Keratinocyte (primary cell): Measurements from ENCODE around the gene CNEP1R1. TPM values are rescaled to one million over a fixed set of nuclear protein-coding genes. Genes with fewer than 3 reads are reported as not detected.

Source experiments
- DNase-seq: peaks from one replicate; pipeline ENCODE4 v3.0.0-alpha.2; 2011; ENCODE audit warnings: low read depth, missing footprints, low spot score
- FAIRE-seq: peaks from 2 replicates; lab custom pipeline; 2011; peaks lifted over from hg19 to GRCh38; lab: Jason Lieb, UNC
- H2AFZ ChIP-seq: 2 replicates; pipeline ENCODE4 v1.6.0; 2012; ENCODE audit warnings: low read length, control low read depth, inconsistent platforms; ENCODE audit not compliant: control insufficient read depth
- H3K27ac ChIP-seq: 2 replicates; pipeline ENCODE4 v1.5.1; 2011; ENCODE audit warnings: low read length; ENCODE audit not compliant: control insufficient read depth, insufficient read depth
- H3K27me3 ChIP-seq: 3 replicates; pipeline ENCODE4 v1.6.0; 2011; ENCODE audit warnings: low read length; ENCODE audit not compliant: control insufficient read depth, insufficient read depth; ENCODE audit errors: extremely low read depth
- H3K36me3 ChIP-seq, 2 experiments: 2 replicates in 1 of 2; 3 replicates in 1 of 2; pipeline ENCODE4 v1.5.1; 2011; ENCODE audit warnings: low read length in 2 of 2, mild to moderate bottlenecking in 1 of 2; ENCODE audit not compliant: control insufficient read depth in 2 of 2, insufficient read depth in 2 of 2; ENCODE audit errors: extremely low read depth in 1 of 2
- H3K4me1 ChIP-seq: 3 replicates; pipeline ENCODE4 v1.5.1; 2011; ENCODE audit warnings: low read length; ENCODE audit not compliant: control insufficient read depth, insufficient read depth; ENCODE audit errors: extremely low read depth
- H3K4me2 ChIP-seq: 3 replicates; pipeline ENCODE4 v1.6.0; 2011; ENCODE audit warnings: low read depth, low read length; ENCODE audit not compliant: control insufficient read depth, insufficient read depth; ENCODE audit errors: extremely low read depth
- H3K4me3 ChIP-seq, 3 experiments: fragments of 200-600 bp in 1 of 3; sonication (generic) in 1 of 3; 2 replicates in 2 of 3; 3 replicates in 1 of 3; pipeline ENCODE4 v1.5.1; 2011 to 2016; ENCODE audit warnings: low read length in 3 of 3, mild to moderate bottlenecking in 3 of 3, control low read depth in 2 of 3, inconsistent platforms in 1 of 3, low read depth in 1 of 3, mixed read lengths in 1 of 3, mixed run types in 1 of 3, moderate library complexity in 1 of 3; ENCODE audit not compliant: control insufficient read depth in 2 of 3, insufficient read depth in 2 of 3; ENCODE audit errors: extremely low read depth in 1 of 3
- H3K79me2 ChIP-seq: 2 replicates; pipeline ENCODE4 v1.6.0; 2012; ENCODE audit warnings: low read length; ENCODE audit not compliant: control insufficient read depth, insufficient read depth
- H3K9ac ChIP-seq: 3 replicates; pipeline ENCODE4 v1.6.0; 2011; ENCODE audit warnings: low read length; ENCODE audit not compliant: control insufficient read depth, insufficient read depth; ENCODE audit errors: extremely low read depth
- H3K9me1 ChIP-seq: 3 replicates; pipeline ENCODE4 v1.6.0; 2011; ENCODE audit warnings: low read length; ENCODE audit not compliant: control insufficient read depth, insufficient read depth; ENCODE audit errors: extremely low read depth
- H3K9me3 ChIP-seq: 2 replicates; pipeline ENCODE4 v1.5.1; 2012; ENCODE audit warnings: low read depth, low read length; ENCODE audit not compliant: control insufficient read depth
- H4K20me1 ChIP-seq: 3 replicates; pipeline ENCODE4 v1.6.0; 2011; ENCODE audit warnings: low read length; ENCODE audit not compliant: control insufficient read depth, insufficient read depth; ENCODE audit errors: extremely low read depth
- EZH2 ChIP-seq: IDR thresholded peaks from one replicate; pipeline ENCODE4 v1.6.1; 2012; ENCODE audit warnings: inconsistent platforms, mild to moderate bottlenecking, low read length, moderate library complexity
- dilution Hi-C: fragments of 300-500 bp; cut with MboI; formaldehyde crosslinking; loops from one replicate; pipeline ENCODE4 v1.7.0; 2020; ENCODE audit warnings: low sequenced_read_pairs; ENCODE audit not compliant: extremely low pct_ligation_motif_present
- polyA plus RNA-seq, 5 experiments: library from polyadenylated mRNA; depleted of rRNA in 3 of 5; stranded (reverse) in 3 of 5; stranded (forward) in 1 of 5; unstranded in 1 of 5; fragments of >200 nt; gene quantifications; 1 replicate in 1 of 5; 2 replicates in 3 of 5; 3 replicates in 1 of 5; pipeline versions ENCODE4 v1.2.1 to v1.2.3, GENCODE V29; 2011 to 2012; ENCODE audit warnings: missing spikeins in 2 of 5, low read depth in 1 of 5, low replicate concordance in 1 of 5
- TF ChIP-seq, protein P1 (sequence below), 3 experiments: IDR thresholded peaks in 1 of 3; conservative IDR thresholded peaks in 1 of 3; optimal IDR thresholded peaks in 1 of 3; 2 replicates in 2 of 3; 3 replicates in 1 of 3; pipeline versions ENCODE3 to v1.5.1; 2011; ENCODE audit warnings: low read length in 3 of 3, mild to moderate bottlenecking in 3 of 3, moderate library complexity in 2 of 3, control low read depth in 1 of 3, inconsistent platforms in 1 of 3; ENCODE audit not compliant: insufficient read depth in 2 of 3; ENCODE audit errors: extremely low read depth in 1 of 3

The CNEP1R1 gene
- polyA plus RNA-seq, 1 donor (not counting 4 experiments of a cell fraction or from before 2014, with no cell fraction given) = 28.5 TPM

DNA sequence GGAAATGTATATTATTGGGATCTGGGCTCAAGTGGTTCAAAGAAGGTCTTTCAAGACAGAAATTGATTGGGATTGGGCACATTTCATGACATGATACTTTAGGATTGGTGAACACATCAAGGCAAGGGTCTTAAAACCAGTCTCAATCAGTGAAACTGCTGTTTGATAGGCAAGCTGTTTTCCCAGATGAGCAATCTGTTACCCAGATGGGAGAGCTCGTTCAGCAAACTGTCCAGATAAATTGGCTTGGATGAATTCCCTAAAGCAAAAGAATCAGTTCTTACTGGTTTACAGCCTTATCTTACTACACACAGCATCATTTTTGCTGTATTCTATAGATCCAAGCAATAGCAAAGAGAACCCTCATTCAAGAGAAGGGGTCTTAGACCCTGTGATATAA is 31.0 kb upstream of the CNEP1R1 start:
- Histone ChIP-seq H2AFZ (no peak overlapping the region), H3K4me1 (no peaks in the 10 kb centered on the region), H3K4me2 (no peak overlapping the region), H3K79me2 (no peaks in the 10 kb centered on the region), H3K9me3 (no peaks in the 10 kb centered on the region), H3K27me3 (no peaks in the 10 kb centered on the region), H3K36me3 (no peaks in the 10 kb centered on the region), H4K20me1 (no peaks in the 10 kb centered on the region), H3K27ac (no peak overlapping the region), H3K9ac (no peak overlapping the region), H3K4me3 (no peak overlapping the region), H3K9me1 (no peaks in the 10 kb centered on the region)
- FAIRE-seq (no peak), DNase-seq (no peak)
- no peak for TF ChIP-seq EZH2
- TF ChIP-seq, protein P1, sequence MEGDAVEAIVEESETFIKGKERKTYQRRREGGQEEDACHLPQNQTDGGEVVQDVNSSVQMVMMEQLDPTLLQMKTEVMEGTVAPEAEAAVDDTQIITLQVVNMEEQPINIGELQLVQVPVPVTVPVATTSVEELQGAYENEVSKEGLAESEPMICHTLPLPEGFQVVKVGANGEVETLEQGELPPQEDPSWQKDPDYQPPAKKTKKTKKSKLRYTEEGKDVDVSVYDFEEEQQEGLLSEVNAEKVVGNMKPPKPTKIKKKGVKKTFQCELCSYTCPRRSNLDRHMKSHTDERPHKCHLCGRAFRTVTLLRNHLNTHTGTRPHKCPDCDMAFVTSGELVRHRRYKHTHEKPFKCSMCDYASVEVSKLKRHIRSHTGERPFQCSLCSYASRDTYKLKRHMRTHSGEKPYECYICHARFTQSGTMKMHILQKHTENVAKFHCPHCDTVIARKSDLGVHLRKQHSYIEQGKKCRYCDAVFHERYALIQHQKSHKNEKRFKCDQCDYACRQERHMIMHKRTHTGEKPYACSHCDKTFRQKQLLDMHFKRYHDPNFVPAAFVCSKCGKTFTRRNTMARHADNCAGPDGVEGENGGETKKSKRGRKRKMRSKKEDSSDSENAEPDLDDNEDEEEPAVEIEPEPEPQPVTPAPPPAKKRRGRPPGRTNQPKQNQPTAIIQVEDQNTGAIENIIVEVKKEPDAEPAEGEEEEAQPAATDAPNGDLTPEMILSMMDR (optimal IDR thresholded peaks at IDR 0.05 in 1 of 3, IDR thresholded peaks at IDR 0.05 in 1 of 3, conservative IDR thresholded peaks at IDR 0.05 in 1 of 3; ENCODE audit: extremely low read depth in 1 of 3, insufficient read depth in 2 of 3, low read length in 3 of 3) = no peak
- dilution Hi-C loops = no loop called here

DNA sequence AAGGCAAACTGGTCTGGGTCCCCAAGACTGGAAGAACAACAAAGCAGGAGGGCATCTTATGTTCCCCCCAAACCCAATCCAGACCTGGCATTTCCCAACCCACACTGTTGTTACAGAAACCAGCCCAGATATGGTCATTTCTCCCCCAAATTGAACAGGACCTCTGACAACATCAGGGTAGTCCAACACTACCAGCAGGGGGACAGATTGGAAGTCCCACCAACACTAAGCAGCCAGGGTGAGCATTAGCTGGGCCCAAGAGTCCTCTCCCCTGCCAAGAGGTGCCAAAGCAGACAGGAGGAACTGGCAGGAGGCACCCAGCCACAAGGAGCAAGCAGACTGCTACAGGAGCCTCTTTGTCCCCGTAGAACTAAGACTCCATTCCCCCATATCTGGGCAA is 29.3 kb upstream of the CNEP1R1 start:
- Histone ChIP-seq H3K9me1 (no peaks in the 10 kb centered on the region), H3K4me2 (no peak overlapping the region), H3K4me3 (no peak overlapping the region), H3K9ac (no peak overlapping the region), H3K4me1 (no peaks in the 10 kb centered on the region), H3K79me2 (no peaks in the 10 kb centered on the region), H3K27ac (no peak overlapping the region), H2AFZ (no peak overlapping the region), H3K36me3 (no peaks in the 10 kb centered on the region), H4K20me1 (no peaks in the 10 kb centered on the region), H3K9me3 (no peaks in the 10 kb centered on the region), H3K27me3 (no peaks in the 10 kb centered on the region)
- FAIRE-seq (no peak), DNase-seq (no peak)
- dilution Hi-C loops = no loop called here
- TF ChIP-seq EZH2 = no peak
- TF ChIP-seq, protein P1 (optimal IDR thresholded peaks at IDR 0.05 in 1 of 3, IDR thresholded peaks at IDR 0.05 in 1 of 3, conservative IDR thresholded peaks at IDR 0.05 in 1 of 3; ENCODE audit: extremely low read depth in 1 of 3, insufficient read depth in 2 of 3, low read length in 3 of 3) = no peak
